Endometrial microvascular endothelial cells (primary cell): ENCODE measurements around the gene OR51D1. TPM values are rescaled to one million over a fixed set of nuclear protein-coding genes. Genes with fewer than 3 reads are reported as not detected.

Experiments
- in situ Hi-C: cut with HindIII; loops from 2 replicates; pipeline ENCODE4 v1.10.0; 2017; ENCODE audit warnings: low sequenced_read_pairs, low pct_unique_long_range_greater_than_20kb; ENCODE audit errors: inconsistent ontology term
- total RNA-seq: library from RNA; depleted of rRNA; stranded (reverse); fragments of >200 nt; gene quantifications from one replicate; pipeline ENCODE4 v1.2.3, GENCODE V29; 2015; ENCODE audit errors: inconsistent ontology term

Gene OR51D1
- total RNA-seq = not detected

DNA sequence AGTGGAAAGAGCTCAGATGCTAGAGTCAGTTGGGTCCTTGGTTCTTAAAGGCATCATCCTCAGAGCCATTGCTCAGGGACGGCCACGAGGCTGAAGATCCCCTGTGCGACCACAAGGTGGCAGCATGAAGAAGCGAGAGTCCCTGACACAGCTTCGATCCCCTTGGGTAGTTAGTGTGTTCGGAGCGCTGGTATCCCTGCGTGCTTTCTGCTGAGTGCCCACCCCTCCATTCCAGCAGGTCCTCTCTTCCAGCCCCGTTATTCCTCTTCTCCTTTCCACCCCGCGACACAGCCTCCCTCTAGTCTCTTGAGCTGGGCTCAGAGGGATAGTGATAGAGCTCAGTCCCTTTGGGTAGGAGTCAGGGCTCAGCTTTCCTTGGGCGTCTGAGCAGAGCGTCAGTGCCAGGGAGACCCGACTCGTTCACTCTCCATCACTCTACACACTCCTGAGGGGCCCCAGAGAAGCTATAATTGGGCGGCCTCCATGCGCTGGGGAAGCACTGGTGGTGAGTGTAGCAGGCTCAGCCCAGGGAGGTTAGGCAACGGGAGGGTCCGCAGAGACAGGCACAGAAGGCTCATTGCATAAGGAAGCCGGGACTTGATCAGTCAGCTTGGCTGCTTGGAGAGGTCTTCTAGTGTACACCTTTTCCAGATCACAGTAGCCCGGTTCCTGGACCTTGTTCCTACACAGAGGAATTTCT, at the start of gene OR51D1:
Gene OR51D1 (plus strand): TSS at position 516 of the 700 bp plus-strand sequence. CDS start 2,314 bp downstream, outside the sequence.
- in situ Hi-C loops = no loop called here

GRCh38 chr11:4589017-4589416, 48.3 kb upstream of the OR51D1 start:
- in situ Hi-C loops = no loop called here

GRCh38 chr11:4593739-4594138, 43.5 kb upstream of the OR51D1 start, which contains the start of gene OR52I1:
OR52I1 (plus strand) TSS chr11:4594039; CDS start chr11:4594039, 0 bp downstream.
- in situ Hi-C loops = no loop called here

- in situ Hi-C loops = no loop called here
Measured at GRCh38 chr11:4605057-4605456, 32.2 kb upstream of the OR51D1 start.

- in situ Hi-C loops = no loop called here
Measured at GRCh38 chr11:4606231-4607015, 30.9 kb upstream of the OR51D1 start.

DNA sequence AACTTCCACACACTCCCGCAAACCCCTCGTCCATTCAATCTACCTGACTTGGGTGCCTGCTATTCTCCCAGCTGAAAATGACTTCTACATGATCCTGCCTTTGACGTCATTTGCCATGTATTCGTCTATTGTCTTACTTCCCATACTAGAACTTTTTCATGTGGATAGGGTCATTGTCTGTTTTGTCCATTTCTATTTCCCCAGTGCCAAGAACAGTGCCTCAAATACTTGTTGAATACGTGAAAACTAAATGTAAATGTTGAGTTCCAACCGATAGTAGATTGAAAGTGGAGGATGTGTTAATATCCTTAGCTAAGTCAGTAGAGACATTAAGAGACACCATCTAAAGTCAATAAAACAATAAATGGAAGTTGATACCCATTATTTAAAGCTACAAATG, 30.2 kb upstream of the OR51D1 start:
- in situ Hi-C loops = no loop called here

- in situ Hi-C loops = no loop called here
Measured at GRCh38 chr11:4607781-4608666, 29.3 kb upstream of the OR51D1 start, which contains the start of gene TRIM68. TRIM68 (minus strand) TSS chr11:4608231; CDS start chr11:4605504, 2,727 bp downstream.

DNA sequence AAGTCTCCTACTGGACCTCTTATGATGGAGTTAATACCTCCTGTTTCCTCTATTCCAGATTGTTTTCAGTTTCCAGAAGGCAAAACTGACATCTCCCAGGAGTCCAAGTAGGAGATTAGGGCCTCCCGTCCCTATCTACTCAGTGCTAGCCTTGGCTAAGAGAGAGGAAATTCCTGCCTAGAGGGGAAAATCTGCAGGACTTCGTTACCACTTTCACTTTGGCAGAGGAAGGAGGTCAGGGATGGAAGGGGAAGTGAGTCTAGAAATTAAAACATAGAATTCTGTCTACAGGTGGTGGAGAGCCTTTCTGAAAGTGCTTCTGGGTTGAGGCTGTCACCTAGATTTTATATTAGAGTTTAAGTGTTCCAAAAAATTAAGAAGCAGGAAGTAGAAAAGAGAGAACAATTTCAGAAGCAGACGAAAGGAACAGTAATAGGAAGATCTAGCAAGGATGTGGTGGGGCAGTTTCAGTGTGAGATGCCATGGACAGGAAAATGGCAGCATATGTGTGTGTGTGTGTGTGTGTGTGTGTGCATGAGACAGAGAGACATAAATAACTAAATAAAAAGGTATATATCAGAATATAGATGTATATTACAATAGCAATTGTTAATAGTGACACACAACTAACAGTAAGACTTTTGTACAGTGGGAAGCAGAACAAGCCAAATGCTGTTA, 26.9 kb upstream of the OR51D1 start:
- in situ Hi-C loops = no loop called here

GRCh38 chr11:4611986-4612385, 25.3 kb upstream of the OR51D1 start:
- in situ Hi-C loops = no loop called here

GRCh38 chr11:4615856-4616444, 21.3 kb upstream of the OR51D1 start:
- in situ Hi-C loops = no loop called here

GRCh38 chr11:4619514-4619913, 17.8 kb upstream of the OR51D1 start:
- in situ Hi-C loops = no loop called here

DNA sequence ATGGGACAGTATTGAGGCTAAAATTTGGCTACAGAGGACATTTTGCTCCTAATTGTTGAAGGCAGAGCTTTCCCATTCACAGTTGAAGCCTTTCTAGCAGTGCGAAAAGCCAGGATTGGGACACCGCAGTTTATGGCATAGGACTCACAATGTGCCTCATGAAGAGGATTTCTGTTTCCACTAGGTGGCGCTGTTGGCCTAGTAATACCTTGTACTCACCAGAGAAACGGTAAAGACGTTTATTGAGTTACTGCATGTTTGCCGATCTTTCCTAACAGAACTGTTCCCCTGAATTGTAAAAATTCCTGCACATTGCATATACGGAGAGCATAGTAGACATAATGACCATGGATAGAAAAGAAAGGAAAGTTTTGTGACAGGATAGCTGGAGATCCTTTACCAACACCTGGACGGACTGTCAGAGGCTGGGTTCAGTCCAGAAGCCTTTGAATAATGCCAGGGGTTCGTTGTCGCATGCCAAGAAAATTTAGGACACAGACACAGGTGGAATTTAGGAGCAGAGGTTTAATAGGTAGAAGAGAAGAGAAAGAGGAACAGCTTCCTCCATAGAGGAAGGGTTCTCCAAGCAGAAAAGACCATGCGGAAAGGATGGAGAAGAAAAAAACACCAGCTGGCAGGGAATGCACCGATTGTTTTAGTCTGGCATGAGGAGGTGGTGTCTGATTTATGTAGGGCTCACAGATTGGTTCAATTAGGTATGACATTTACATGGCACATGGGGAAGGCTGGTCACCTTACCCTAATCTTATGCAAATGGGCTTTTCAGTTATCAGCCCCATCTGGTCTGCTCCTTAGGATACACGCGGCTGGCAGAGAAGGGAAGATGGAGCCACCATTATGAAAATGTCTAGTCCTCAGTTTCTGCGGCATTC, 10.8 kb upstream of the OR51D1 start:
- in situ Hi-C loops = no loop called here

DNA sequence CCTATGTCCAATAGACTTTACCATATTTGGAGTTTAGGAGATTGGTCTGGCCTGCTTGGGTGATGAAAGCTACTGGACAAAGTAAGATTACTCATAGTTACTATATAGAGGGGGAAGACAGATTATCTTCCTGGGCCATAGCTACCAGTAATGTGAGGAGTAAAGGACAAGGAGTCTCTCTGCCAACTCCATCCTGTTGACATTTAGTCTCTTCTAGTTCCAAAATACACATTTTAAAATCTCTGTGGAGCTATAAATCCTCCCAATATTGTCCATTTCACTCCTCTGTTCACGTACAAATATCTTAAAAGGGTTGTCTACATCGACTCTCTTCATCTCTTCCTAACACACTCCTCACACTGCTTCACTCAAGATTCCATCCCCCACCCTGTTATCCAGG, 1.1 kb upstream of the OR51D1 start:
- in situ Hi-C loops = no loop called here

GRCh38 chr11:4637662-4638047, 378 bp downstream of the OR51D1 start:
- in situ Hi-C loops = no loop called here

- in situ Hi-C loops = no loop called here
Measured at GRCh38 chr11:4639931-4640330, 2.7 kb downstream of the OR51D1 start.

- in situ Hi-C loops = no loop called here
Measured at GRCh38 chr11:4641501-4641900, 4.2 kb downstream of the OR51D1 start.

DNA sequence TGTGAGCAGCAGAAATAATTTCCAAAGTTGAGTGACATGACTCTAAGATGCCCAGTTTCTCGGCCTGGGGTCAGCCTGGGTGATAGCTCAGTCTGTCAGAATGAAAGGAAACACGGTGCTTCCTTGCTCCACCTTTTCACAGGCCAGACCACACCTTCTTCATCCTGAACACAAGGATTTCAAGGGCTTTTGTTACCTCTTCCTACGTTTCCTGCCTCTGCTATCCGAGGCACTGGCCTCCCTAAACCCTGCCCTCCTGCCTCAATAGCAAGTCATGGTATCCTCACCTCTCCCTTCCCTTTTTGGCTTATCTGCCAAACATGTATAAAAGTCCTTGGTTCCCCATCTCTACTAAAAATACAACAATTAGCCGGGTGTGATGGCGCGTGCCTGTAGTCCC, 4.8 kb downstream of the OR51D1 start:
- in situ Hi-C loops = no loop called here
